Astrocyte (in vitro differentiated cells and primary cell): ENCODE results near the gene TESK2.
"Not testable (repeated sequence)": the region's sequence is repeated elsewhere in the genome, so short reads cannot be mapped to it uniquely, and the experiment has no call there.

ENCODE experiments used
- CTCF ChIP-seq: IDR thresholded peaks from 2 replicates; pipeline ENCODE4 v1.5.1; 2011; ENCODE audit warnings: low read depth, mild to moderate bottlenecking, inconsistent platforms, low read length, moderate library complexity; ENCODE audit not compliant: insufficient read depth
- EZH2 ChIP-seq: IDR thresholded peaks from 2 replicates; pipeline ENCODE4 v1.6.1; 2012; ENCODE audit warnings: mild to moderate bottlenecking, low read length, inconsistent platforms; ENCODE audit not compliant: insufficient read depth

- not testable (repeated sequence) for TF ChIP-seq CTCF, EZH2
Observed at GRCh38 chr1:45519774-45520173, 28.8 kb upstream of the TESK2 start.
